ENCODE results near the gene MTA2. TPM values are rescaled to one million over a fixed set of nuclear protein-coding genes. Genes with fewer than 3 reads are reported as not detected.
A peak's percentile ranks its signal among the peaks of the same experiment; 100 is the strongest.

Gene MTA2
- total and polyA plus RNA-seq, 10 of the 15 experiments (the other 5 are each of a cell fraction or from before 2014, with no cell fraction given) = 6.7 to 201 (median 113) TPM

GRCh38 chr11:62599069-62599696 is 2.5 kb downstream of the MTA2 start (continued):
- TF ChIP-seq PKNOX1 (IDR thresholded peaks at IDR 0.05) (peak; percentile 38; the same call in 1 of the 2 replicates), POU2F2 (IDR thresholded peaks at IDR 0.05; ENCODE audit: borderline replicate concordance, low read depth, low read length) (no peak; the same call in 2 of the 3 replicates), SP1 (IDR thresholded peaks at IDR 0.05; ENCODE audit: low read depth, low read length) (peak; percentile 86), STAT3 (IDR thresholded peaks at IDR 0.05; ENCODE audit: low read depth, low read length) (no peak), KLF5 (IDR thresholded peaks at IDR 0.05; ENCODE audit: partially characterized antibody) (peak; percentile 15), MYB (IDR thresholded peaks at IDR 0.05; ENCODE audit: borderline replicate concordance, low read depth, low read length) (no peak), RELA (IDR thresholded peaks at IDR 0.05; ENCODE audit: borderline replicate concordance, partially characterized antibody) (no peak), IKZF2 (IDR thresholded peaks at IDR 0.05) (no peak; a peak in 1 of 4 replicates), ZBTB4 (CRISPR knock-in tag; IDR thresholded peaks at IDR 0.05) (no peak; the same call in 1 of the 2 replicates), ZBTB33 (IDR thresholded peaks at IDR 0.05) (no peak), REST (IDR thresholded peaks at IDR 0.05; ENCODE audit: low read depth, low read length) (no peak), RFX5 (IDR thresholded peaks at IDR 0.05; ENCODE audit: low read depth, low read length) (peak; percentile 18; the same call in 1 of the 2 replicates)
- TF ChIP-seq, protein P1, sequence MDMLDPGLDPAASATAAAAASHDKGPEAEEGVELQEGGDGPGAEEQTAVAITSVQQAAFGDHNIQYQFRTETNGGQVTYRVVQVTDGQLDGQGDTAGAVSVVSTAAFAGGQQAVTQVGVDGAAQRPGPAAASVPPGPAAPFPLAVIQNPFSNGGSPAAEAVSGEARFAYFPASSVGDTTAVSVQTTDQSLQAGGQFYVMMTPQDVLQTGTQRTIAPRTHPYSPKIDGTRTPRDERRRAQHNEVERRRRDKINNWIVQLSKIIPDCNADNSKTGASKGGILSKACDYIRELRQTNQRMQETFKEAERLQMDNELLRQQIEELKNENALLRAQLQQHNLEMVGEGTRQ (IDR thresholded peaks at IDR 0.05; ENCODE audit: borderline replicate concordance, low read depth, low read length) = no peak
- TF ChIP-seq, protein P2, sequence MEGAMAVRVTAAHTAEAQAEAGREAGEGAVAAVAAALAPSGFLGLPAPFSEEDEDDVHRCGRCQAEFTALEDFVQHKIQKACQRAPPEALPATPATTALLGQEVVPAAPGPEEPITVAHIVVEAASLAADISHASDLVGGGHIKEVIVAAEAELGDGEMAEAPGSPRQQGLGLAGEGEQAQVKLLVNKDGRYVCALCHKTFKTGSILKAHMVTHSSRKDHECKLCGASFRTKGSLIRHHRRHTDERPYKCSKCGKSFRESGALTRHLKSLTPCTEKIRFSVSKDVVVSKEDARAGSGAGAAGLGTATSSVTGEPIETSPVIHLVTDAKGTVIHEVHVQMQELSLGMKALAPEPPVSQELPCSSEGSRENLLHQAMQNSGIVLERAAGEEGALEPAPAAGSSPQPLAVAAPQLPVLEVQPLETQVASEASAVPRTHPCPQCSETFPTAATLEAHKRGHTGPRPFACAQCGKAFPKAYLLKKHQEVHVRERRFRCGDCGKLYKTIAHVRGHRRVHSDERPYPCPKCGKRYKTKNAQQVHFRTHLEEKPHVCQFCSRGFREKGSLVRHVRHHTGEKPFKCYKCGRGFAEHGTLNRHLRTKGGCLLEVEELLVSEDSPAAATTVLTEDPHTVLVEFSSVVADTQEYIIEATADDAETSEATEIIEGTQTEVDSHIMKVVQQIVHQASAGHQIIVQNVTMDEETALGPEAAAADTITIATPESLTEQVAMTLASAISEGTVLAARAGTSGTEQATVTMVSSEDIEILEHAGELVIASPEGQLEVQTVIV (IDR thresholded peaks at IDR 0.05; ENCODE audit: borderline replicate concordance, partially characterized antibody) = peak; percentile 34

All from GM12878 (cell line).